RCC 7860 (cell line): ENCODE results near the gene RIOK3.
"Not testable (repeated sequence)": the region's sequence is repeated elsewhere in the genome, so short reads cannot be mapped to it uniquely, and the experiment has no call there.

Experiments used
- DNase-seq: peaks from one replicate; pipeline ENCODE4 v3.0.0-alpha.2; 2015; ENCODE audit warnings: low spot score
- FAIRE-seq: peaks from 2 replicates; lab custom pipeline; 2012; peaks lifted over from hg19 to GRCh38; lab: Jason Lieb, UNC

Gene RIOK3

GRCh38 chr18:23450022-23450421, 3.1 kb upstream of the RIOK3 start:
- FAIRE-seq: no peak
- DNase-seq: no peak

- no peak for FAIRE-seq
- no peak for DNase-seq
Measured at GRCh38 chr18:23451011-23451410, 2.1 kb upstream of the RIOK3 start.

GRCh38 chr18:23451491-23451890, 1.6 kb upstream of the RIOK3 start:
- DNase-seq (no peak), FAIRE-seq (no peak)

- no peak for DNase-seq
- no peak for FAIRE-seq
Measured at GRCh38 chr18:23452347-23452727, 750 bp upstream of the RIOK3 start.

- FAIRE-seq: no peak
Measured at GRCh38 chr18:23453680-23454058, 582 bp downstream of the RIOK3 start.

GRCh38 chr18:23456835-23457234, 3.7 kb downstream of the RIOK3 start:
- FAIRE-seq (no peak), DNase-seq (no peak)

More at GRCh38 chr18:23453680-23454058, 582 bp downstream of the RIOK3 start:
- no peak for DNase-seq

- FAIRE-seq (no peak), DNase-seq (no peak)
Measured at GRCh38 chr18:23458830-23459529, 5.9 kb downstream of the RIOK3 start.

GRCh38 chr18:23459530-23459921, 6.4 kb downstream of the RIOK3 start:
- FAIRE-seq: no peak
- no peak for DNase-seq

GRCh38 chr18:23460285-23461273, 7.5 kb downstream of the RIOK3 start:
- no peak for DNase-seq
- no peak for FAIRE-seq

- DNase-seq: no peak
- FAIRE-seq: no peak
Measured at GRCh38 chr18:23462876-23463275, 9.8 kb downstream of the RIOK3 start.

GRCh38 chr18:23468753-23469459, 15.8 kb downstream of the RIOK3 start:
- no peak for FAIRE-seq

GRCh38 chr18:23470620-23471387, 17.7 kb downstream of the RIOK3 start:
- FAIRE-seq (no peak), DNase-seq (no peak)

More at GRCh38 chr18:23468753-23469459, 15.8 kb downstream of the RIOK3 start:
- DNase-seq: no peak

GRCh38 chr18:23471486-23471885, 18.4 kb downstream of the RIOK3 start:
- DNase-seq (no peak), FAIRE-seq (no peak)

GRCh38 chr18:23479829-23480505, 26.9 kb downstream of the RIOK3 start:
- no peak for DNase-seq
- FAIRE-seq: no peak

- FAIRE-seq (no peak), DNase-seq (no peak)
Measured at GRCh38 chr18:23484561-23485182, 31.6 kb downstream of the RIOK3 start.

GRCh38 chr18:23485386-23485785, 32.3 kb downstream of the RIOK3 start:
- DNase-seq (no peak), FAIRE-seq (no peak)

GRCh38 chr18:23487738-23488570, 34.9 kb downstream of the RIOK3 start:
- FAIRE-seq (no peak), DNase-seq (no peak)

- FAIRE-seq: not testable (repeated sequence)
Measured at GRCh38 chr18:23489586-23489985, 36.5 kb downstream of the RIOK3 start.

GRCh38 chr18:23493654-23494053, 40.6 kb downstream of the RIOK3 start:
- no peak for FAIRE-seq
- DNase-seq: no peak

More at GRCh38 chr18:23489586-23489985, 36.5 kb downstream of the RIOK3 start:
- DNase-seq: not testable (repeated sequence)
